Activated CD8-positive, alpha-beta memory T cell treated with anti-CD3 and anti-CD28 coated beads, Interleukin-2, amount 50 U/mL, for 48 hours (primary cell): ENCODE results near the gene HARS1.
A peak's percentile ranks its signal among the peaks of the same experiment; 100 is the strongest.
"Not testable (repeated sequence)": the region's sequence is repeated elsewhere in the genome, so short reads cannot be mapped to it uniquely, and the experiment has no call there.

Source experiments
- DNase-seq: peaks from one replicate; pipeline ENCODE4 v3.0.0-alpha.2; 2020

HARS1 gene

GRCh38 chr5:140690941-140691924, at the start of gene HARS1, which contains the start of gene HARS2:
TSS of gene HARS1 (minus strand) at chr5:140691370. CDS start at chr5:140691304, 66 bp downstream.
TSS of gene HARS2 (plus strand) at chr5:140691455. CDS start at chr5:140691649, 194 bp downstream.
- peak; percentile 90 for DNase-seq

GRCh38 chr5:140737486-140737885, 46.3 kb upstream of the HARS1 start:
- no peak for DNase-seq

GRCh38 chr5:140734354-140734753, 43.2 kb upstream of the HARS1 start:
- no peak for DNase-seq

- DNase-seq = no peak
Observed at GRCh38 chr5:140733098-140733497, 41.9 kb upstream of the HARS1 start.

- peak; percentile 93 for DNase-seq
Observed at GRCh38 chr5:140725799-140726471, 34.8 kb upstream of the HARS1 start.

- DNase-seq = not testable (repeated sequence)
Observed at GRCh38 chr5:140721395-140721794, 30.2 kb upstream of the HARS1 start.

- not testable (repeated sequence) for DNase-seq
Observed at GRCh38 chr5:140720738-140721137, 29.6 kb upstream of the HARS1 start.

- no peak for DNase-seq
Observed at GRCh38 chr5:140718266-140718592, 27.1 kb upstream of the HARS1 start.

GRCh38 chr5:140716238-140716637, 25.1 kb upstream of the HARS1 start:
- not testable (repeated sequence) for DNase-seq

- no peak for DNase-seq
Observed at GRCh38 chr5:140713562-140714094, 22.5 kb upstream of the HARS1 start.

- no peak for DNase-seq
Observed at GRCh38 chr5:140711794-140712193, 20.6 kb upstream of the HARS1 start.

- peak; percentile 93 for DNase-seq
Observed at GRCh38 chr5:140710899-140711552, 19.9 kb upstream of the HARS1 start.

- DNase-seq = not testable (repeated sequence)
Observed at GRCh38 chr5:140708787-140709186, 17.6 kb upstream of the HARS1 start.

- DNase-seq = no peak
Observed at GRCh38 chr5:140707812-140708211, 16.6 kb upstream of the HARS1 start.

GRCh38 chr5:140700177-140701144, 9.3 kb upstream of the HARS1 start, which contains the start of gene ZMAT2:
TSS of gene ZMAT2 (plus strand) at chr5:140700447. CDS start at chr5:140700461, 14 bp downstream.
- DNase-seq = peak; percentile 87

- peak; percentile 38 for DNase-seq
Observed at GRCh38 chr5:140696891-140697492, 5.8 kb upstream of the HARS1 start.

GRCh38 chr5:140694276-140694675, 3.1 kb upstream of the HARS1 start:
- no peak for DNase-seq

- DNase-seq = peak; percentile 51
Observed at GRCh38 chr5:140690376-140690932, 716 bp downstream of the HARS1 start.

- DNase-seq = no peak
Observed at GRCh38 chr5:140678993-140679392, 12.2 kb downstream of the HARS1 start.

- DNase-seq = no peak
Observed at GRCh38 chr5:140677947-140678346, 13.2 kb downstream of the HARS1 start.

GRCh38 chr5:140674629-140675028, 16.5 kb downstream of the HARS1 start:
- DNase-seq = no peak
